ENCODE data around the gene EMD. TPM values are rescaled to one million over a fixed set of nuclear protein-coding genes. Genes with fewer than 3 reads are reported as not detected.

Gene EMD
- total and polyA plus RNA-seq, 2 of the 13 experiments (the other 11 are each of a cell fraction or from before 2014, with no cell fraction given): 14.5 to 14.9 TPM

GRCh38 chrX:154428176-154429171 lies 49.4 kb downstream of the EMD start, which contains the start of gene ATP6AP1 (continued):
- TF ChIP-seq MBD4 (IDR thresholded peaks at IDR 0.05; ENCODE audit: borderline replicate concordance, low read length) (no peak), NR2C2 (CRISPR knock-in tag; IDR thresholded peaks at IDR 0.05; ENCODE audit: borderline replicate concordance) (peak; percentile 46; the same call in 1 of the 2 replicates), TBX2 (CRISPR knock-in tag; IDR thresholded peaks at IDR 0.05; ENCODE audit: borderline replicate concordance) (peak; percentile 35; the same call in 1 of the 2 replicates), NR3C1 (CRISPR knock-in tag; IDR thresholded peaks at IDR 0.05) (no peak)
- TF ChIP-seq, protein P1, sequence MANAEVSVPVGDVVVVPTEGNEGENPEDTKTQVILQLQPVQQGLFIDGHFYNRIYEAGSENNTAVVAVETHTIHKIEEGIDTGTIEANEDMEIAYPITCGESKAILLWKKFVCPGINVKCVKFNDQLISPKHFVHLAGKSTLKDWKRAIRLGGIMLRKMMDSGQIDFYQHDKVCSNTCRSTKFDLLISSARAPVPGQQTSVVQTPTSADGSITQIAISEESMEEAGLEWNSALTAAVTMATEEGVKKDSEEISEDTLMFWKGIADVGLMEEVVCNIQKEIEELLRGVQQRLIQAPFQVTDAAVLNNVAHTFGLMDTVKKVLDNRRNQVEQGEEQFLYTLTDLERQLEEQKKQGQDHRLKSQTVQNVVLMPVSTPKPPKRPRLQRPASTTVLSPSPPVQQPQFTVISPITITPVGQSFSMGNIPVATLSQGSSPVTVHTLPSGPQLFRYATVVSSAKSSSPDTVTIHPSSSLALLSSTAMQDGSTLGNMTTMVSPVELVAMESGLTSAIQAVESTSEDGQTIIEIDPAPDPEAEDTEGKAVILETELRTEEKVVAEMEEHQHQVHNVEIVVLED (CRISPR knock-in tag; IDR thresholded peaks at IDR 0.05; ENCODE audit: borderline replicate concordance): peak; percentile 80

DNA sequence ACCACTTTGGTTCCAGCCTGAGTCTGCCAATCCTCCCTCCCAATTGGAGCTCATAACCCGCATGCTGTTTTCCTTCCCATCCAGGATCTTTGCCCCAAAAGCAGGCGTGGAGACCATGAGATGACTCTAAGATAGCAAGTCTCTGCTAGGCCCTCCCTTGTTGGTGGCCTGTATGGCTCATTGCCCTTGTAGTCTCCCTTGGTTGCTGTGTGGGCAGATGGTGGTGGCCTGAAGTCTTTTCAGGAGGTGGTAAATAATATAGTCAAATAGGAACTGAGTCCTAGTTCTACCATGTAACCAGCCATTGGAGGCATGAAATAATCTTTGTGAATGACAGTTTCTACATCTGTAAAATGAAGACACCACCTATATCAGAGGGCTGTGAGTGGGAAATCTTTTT lies 50.6 kb downstream of the EMD start:
- no peaks in the 10 kb centered on the region for H3K9me3 ChIP-seq (ENCODE audit: low read length)
- peaks cover 15% of the 10 kb centered on the region for H3K79me2 ChIP-seq (ENCODE audit: insufficient read depth, low read length)
- no peaks in the 10 kb centered on the region for H4K20me1 ChIP-seq (ENCODE audit: insufficient read depth, low read length)
- TSS peak; percentile 75 for BruUV-seq (replicated peaks)
- no peak for ATAC-seq
- intact Hi-C loops (cut with micrococcal nuclease; ENCODE audit: unreplicated experiment) (no loop called here), in situ Hi-C loops (cut with HindIII; ENCODE audit: extremely low pct_ligation_motif_present, low pct_unique_long_range_greater_than_20kb) (no loop called here)
- DNase-seq (ENCODE audit: low spot score): no peak
- ChIA-PET POLR2A (interaction anchor here (2.0 to 3.4 kb wide), 3 partner anchors 20 to 98 kb away, joined by 5 to 24 read pairs (median 7); partner anchors contain the start of genes DNASE1L1 and RPL10), CTCF (ENCODE audit: low intra/inter-chr PET ratio, low total read pairs) (no interaction called here)
- peak overlapping the region; percentile 64 to 74 (median 72); a peak in 3 of 6 replicates for H3K4me3 ChIP-seq (replicated peaks in 1 of 3; ENCODE audit: insufficient read depth in 1 of 3, low read depth in 2 of 3, low read length in 3 of 3)
- TF ChIP-seq TEAD2 (CRISPR knock-in tag; IDR thresholded peaks at IDR 0.05) (no peak), CEBPG (CRISPR knock-in tag; IDR thresholded peaks at IDR 0.05) (no peak)
- no peak for FAIRE-seq
- WGBS (ENCODE audit: low lambda C conversion rate): no CpG with 5 or more reads among the region's 2 CpGs
- H3K9ac ChIP-seq (ENCODE audit: insufficient read depth, low read depth, low read length): peak overlapping the region; percentile 70; the same call in 1 of the 2 replicates
- H3K4me1 ChIP-seq (ENCODE audit: insufficient read depth, low read length): peaks cover 33% of the 10 kb centered on the region
- H3K27ac ChIP-seq (ENCODE audit: extremely low read length, insufficient read depth, low read length): no peak overlapping the region
- no peak overlapping the region for H2AFZ ChIP-seq (ENCODE audit: low read length)
- no peaks in the 10 kb centered on the region for H3K27me3 ChIP-seq (ENCODE audit: control insufficient read depth in 1 of 2, insufficient read depth in 2 of 2, low read length in 2 of 2)
- H3K4me2 ChIP-seq (ENCODE audit: low read depth, low read length): peak overlapping the region; percentile 74
- no peaks in the 10 kb centered on the region; a peak in 2 of 5 replicates for H3K36me3 ChIP-seq (replicated peaks in 1 of 2; ENCODE audit: control insufficient read depth in 1 of 2, insufficient read depth in 2 of 2, low read length in 2 of 2)
